GM12878 (cell line): ENCODE measurements around the gene LSM12. TPM values are rescaled to one million over a fixed set of nuclear protein-coding genes. Genes with fewer than 3 reads are reported as not detected.

Experiments used
- ATAC-seq: fragments of 200-7000 bp; cut with Tn5 transposase; 3 replicates; pipeline ENCODE4 v1.9.1; 2020; ENCODE audit warnings: mild to moderate bottlenecking, moderate library complexity
- BruUV-seq: library from RNA; stranded (reverse); fragments of 400-500 nt; replicated peaks from 2 replicates; lab custom pipeline; 2021; lab: Mats Ljungman, UMichigan
- CTCF ChIA-PET: fragments of 300-600 bp; sonication (Branson Sonifier 250); formaldehyde crosslinking; extraction: SDS; loops from one replicate; lab custom pipeline; 2021; ENCODE audit warnings: inconsistent platforms; lab: Yijun Ruan, JAX
- POLR2A ChIA-PET: fragments of 350-600 bp; formaldehyde crosslinking; extraction: SDS; loops from one replicate; lab custom pipeline; 2021; ENCODE audit warnings: inconsistent platforms; lab: Charles Lee
- RAD21 ChIA-PET: fragments of 300-600 bp; sonication (Branson Sonifier 250); formaldehyde crosslinking; loops from one replicate; lab custom pipeline; 2023; ENCODE audit warnings: antibody characterized with exemption; ENCODE audit not compliant: unreplicated experiment; lab: Charles Lee
- SMC1A ChIA-PET: fragments of 300-600 bp; sonication (Branson Sonifier 250); formaldehyde crosslinking; loops from one replicate; lab custom pipeline; 2023; ENCODE audit not compliant: unreplicated experiment, uncharacterized antibody; lab: Charles Lee
- DNase-seq: peaks from one replicate; pipeline ENCODE4 v3.0.0-alpha.2; 2011; ENCODE audit warnings: low read depth, low spot score
- FAIRE-seq: peaks from 3 replicates; lab custom pipeline; 2011; peaks lifted over from hg19 to GRCh38; lab: Jason Lieb, UNC
- H2AFZ ChIP-seq: 2 replicates; pipeline ENCODE4 v1.6.0; 2011; ENCODE audit warnings: low read depth, low read length, control low read depth; ENCODE audit not compliant: control insufficient read depth
- H3K27ac ChIP-seq: 2 replicates; pipeline ENCODE4 v1.5.1; 2011; ENCODE audit warnings: control low read depth; ENCODE audit not compliant: control insufficient read depth, insufficient read depth
- H3K27me3 ChIP-seq, 2 experiments: replicated peaks in 1 of 2; 2 replicates each; pipeline versions ENCODE4 v1.6.0 to v1.6.1; 2011; ENCODE audit warnings: low read length in 1 of 2; ENCODE audit not compliant: control insufficient read depth in 2 of 2, insufficient read depth in 2 of 2
- H3K36me3 ChIP-seq, 2 experiments: 2 replicates each; pipeline ENCODE4 v1.5.1; 2011; ENCODE audit warnings: low read length in 1 of 2; ENCODE audit not compliant: control insufficient read depth in 2 of 2, insufficient read depth in 2 of 2
- H3K4me1 ChIP-seq: 2 replicates; pipeline ENCODE4 v1.6.1; 2011; ENCODE audit warnings: mild to moderate bottlenecking, low read length, moderate library complexity, mixed read lengths; ENCODE audit not compliant: control insufficient read depth, insufficient read depth
- H3K4me2 ChIP-seq: 2 replicates; pipeline ENCODE4 v1.6.0; 2011; ENCODE audit warnings: control low read depth; ENCODE audit not compliant: control insufficient read depth, insufficient read depth
- H3K4me3 ChIP-seq: fragments of 200-600 bp; sonication (generic); 2 replicates; pipeline ENCODE4 v1.5.1; 2016
- H3K79me2 ChIP-seq: 2 replicates; pipeline ENCODE4 v1.6.0; 2011; ENCODE audit warnings: low read length; ENCODE audit not compliant: control insufficient read depth, insufficient read depth
- H3K9ac ChIP-seq: 2 replicates; pipeline ENCODE4 v1.8.0; 2011; ENCODE audit warnings: low read length, control low read depth, mixed read lengths; ENCODE audit not compliant: control insufficient read depth, insufficient read depth
- H3K9me3 ChIP-seq: replicated peaks from 3 replicates; pipeline ENCODE4 v1.5.1; 2011; ENCODE audit warnings: mild to moderate bottlenecking, low read length; ENCODE audit not compliant: control insufficient read depth, insufficient read depth
- H4K20me1 ChIP-seq: 2 replicates; pipeline ENCODE4 v1.6.0; 2011; ENCODE audit not compliant: control insufficient read depth, insufficient read depth
- E2F4 ChIP-seq: IDR thresholded peaks from 2 replicates; pipeline ENCODE4 v1.6.1; 2012; ENCODE audit warnings: low read depth, low read length, improper control_type of control experiment
- EED ChIP-seq: sonication (generic); IDR thresholded peaks from 2 replicates; pipeline ENCODE4 v1.6.1; 2016; ENCODE audit warnings: antibody characterized with exemption, low read depth
- FOXM1 ChIP-seq: IDR thresholded peaks from 2 replicates; pipeline ENCODE4 v1.6.1; 2012; ENCODE audit warnings: low read depth, mild to moderate bottlenecking, inconsistent platforms, low read length, moderate library complexity
- GATAD2B ChIP-seq: fragments of 450-650 bp; conservative IDR thresholded peaks from 2 replicates; pipeline ENCODE4 v1.6.1; 2017; ENCODE audit warnings: low read depth, mild to moderate bottlenecking, moderate library complexity
- IKZF1 ChIP-seq: fragments of 450-650 bp; conservative IDR thresholded peaks from 2 replicates; pipeline ENCODE4 v1.6.1; 2017; ENCODE audit warnings: antibody characterized with exemption, mild to moderate bottlenecking
- MYC ChIP-seq: IDR thresholded peaks from 2 replicates; pipeline ENCODE4 v1.6.1; 2011; ENCODE audit warnings: mild to moderate bottlenecking, low read length, moderate library complexity, inconsistent platforms; ENCODE audit not compliant: insufficient read depth, insufficient replicate concordance, insufficient read length, severe bottlenecking
- NFXL1 ChIP-seq: fragments of 450-650 bp; IDR thresholded peaks from 2 replicates; pipeline ENCODE4 v1.6.1; 2017; ENCODE audit warnings: antibody characterized with exemption, mild to moderate bottlenecking, borderline replicate concordance
- NFYB ChIP-seq: IDR thresholded peaks from 2 replicates; pipeline ENCODE4 v1.6.1; 2011; ENCODE audit warnings: low read depth, mild to moderate bottlenecking, low read length, improper control_type of control experiment, moderate library complexity; ENCODE audit not compliant: insufficient read depth
- PBX3 ChIP-seq: IDR thresholded peaks from 2 replicates; pipeline ENCODE4 v1.6.1; 2011; ENCODE audit warnings: mild to moderate bottlenecking, low read depth, low read length, moderate library complexity; ENCODE audit not compliant: insufficient replicate concordance
- POLR2AphosphoS5 ChIP-seq: IDR thresholded peaks from 2 replicates; pipeline ENCODE4 v1.6.1; 2011; ENCODE audit warnings: mild to moderate bottlenecking, low read length, inconsistent platforms
- SUPT20H ChIP-seq: IDR thresholded peaks from 2 replicates; pipeline ENCODE4 v1.6.1; 2011; ENCODE audit warnings: low read depth, mild to moderate bottlenecking, low read length, moderate library complexity, borderline replicate concordance; ENCODE audit not compliant: control insufficient read depth
- TBL1XR1 ChIP-seq: IDR thresholded peaks from 2 replicates; pipeline ENCODE4 v1.6.1; 2012; ENCODE audit warnings: low read depth, low read length, improper control_type of control experiment
- ZBTB40 ChIP-seq: fragments of 450-650 bp; IDR thresholded peaks from 2 replicates; pipeline ENCODE4 v1.6.1; 2016; ENCODE audit warnings: mild to moderate bottlenecking, moderate library complexity, borderline replicate concordance
- ZNF622 ChIP-seq: fragments of 450-650 bp; IDR thresholded peaks from 2 replicates; pipeline ENCODE4 v1.6.1; 2017; ENCODE audit warnings: mild to moderate bottlenecking, inconsistent platforms
- WGBS: methylation state at CpG from one replicate; pipeline ENCODE4 v1.1.6; 2016; ENCODE audit warnings: low lambda C conversion rate; ENCODE audit not compliant: insufficient replicate concordance, insufficient coverage; ENCODE audit errors: missing lambda C conversion rate; 5-methylcytosine and 5-hydroxymethylcytosine counted together
- in situ Hi-C: fragments of 300-500 bp; cut with MboI; formaldehyde crosslinking; loops from 9 replicates; pipeline ENCODE4 v1.14.3; 2018; ENCODE audit warnings: mixed read lengths
- intact Hi-C: fragments of 100-400 bp; cut with micrococcal nuclease; formaldehyde crosslinking; loops from one replicate; pipeline ENCODE4 v1.14.2; 2022; ENCODE audit not compliant: unreplicated experiment
- polyA plus RNA-seq, 11 experiments: library from polyadenylated mRNA; depleted of rRNA in 4 of 11; unstranded in 6 of 11; stranded (reverse) in 5 of 11; fragments of >200 nt; fragmentation: Nextera tagmentation in 4 of 11; fragmentation: Illumina TruSeq in 1 of 11; extraction: Ambion mirVana in 4 of 11; extraction: Trizol in 1 of 11; gene quantifications; 1 replicate in 1 of 11; 2 replicates in 10 of 11; pipeline versions ENCODE4 v1.2.1 to v1.2.3, GENCODE V29; 2011 to 2016; ENCODE audit warnings: inconsistent platforms in 2 of 11, missing spikeins in 2 of 11, low read depth in 1 of 11
- total RNA-seq, 4 experiments: library from RNA; depleted of rRNA in 3 of 4; stranded (reverse); fragments of >200 nt in 3 of 4; fragmentation: Illumina TruSeq in 1 of 4; extraction: Trizol in 1 of 4; gene quantifications; 2 replicates each; pipeline versions ENCODE4 v1.2.1 to v1.2.3, GENCODE V29; 2013 to 2021

LSM12 gene
- total and polyA plus RNA-seq, 10 of the 15 experiments (the other 5 are each of a cell fraction or from before 2014, with no cell fraction given): 51.1 to 206 (median 70.8) TPM

- H3K36me3 ChIP-seq: no peaks in the 10 kb centered on the region
- no peaks in the 10 kb centered on the region for H3K4me1 ChIP-seq
- no peak overlapping the region for H3K9ac ChIP-seq
- DNase-seq (no peak), ATAC-seq (no peak), FAIRE-seq (no peak)
- ChIA-PET CTCF (interaction anchor here (1.4 kb wide), 1 partner anchor 43 kb away, joined by 7 read pairs; no protein-coding TSS in a partner anchor), RAD21 (no interaction called here), SMC1A (no interaction called here), POLR2A (no interaction called here)
- H3K9me3 ChIP-seq: no peaks in the 10 kb centered on the region
- H3K4me3 ChIP-seq: no peak overlapping the region
- peaks cover 3 to 21% of the 10 kb centered on the region in 2 experiments; a peak in 3 of 4 replicates for H3K27me3 ChIP-seq
- H3K27ac ChIP-seq: no peak overlapping the region
- in situ Hi-C loops: no loop called here
- no peaks in the 10 kb centered on the region for H3K79me2 ChIP-seq
- 71% methylated on average over 7 of the region's 7 CpGs for WGBS
- no TSS peak for BruUV-seq
- no peak for TF ChIP-seq ZBTB40
- no peak for TF ChIP-seq FOXM1
- TF ChIP-seq TBL1XR1: no peak
- TF ChIP-seq POLR2AphosphoS5: no peak
- TF ChIP-seq SUPT20H: no peak
- TF ChIP-seq E2F4: no peak
- TF ChIP-seq NFXL1: no peak
- TF ChIP-seq IKZF1: no peak
- TF ChIP-seq EED: no peak
- TF ChIP-seq MYC: no peak
- no peak for TF ChIP-seq NFYB
- no peak for TF ChIP-seq GATAD2B
- no peak for TF ChIP-seq ZNF622
- no peak for TF ChIP-seq PBX3
- H3K4me2 ChIP-seq: no peak overlapping the region
- intact Hi-C loops: no loop called here
- H2AFZ ChIP-seq: no peak overlapping the region
- no peaks in the 10 kb centered on the region for H4K20me1 ChIP-seq
These were observed 80.1 kb downstream of the LSM12 start for GRCh38 chr17:43986225-43986981.
